GM23338 (cell line): ENCODE results near the gene ULK3. TPM values are rescaled to one million over a fixed set of nuclear protein-coding genes. Genes with fewer than 3 reads are reported as not detected.

Experiments used
- ATAC-seq: fragments of 200-7000 bp; cut with Tn5 transposase; 3 replicates; pipeline ENCODE4 v1.9.1; 2020
- DNase-seq: peaks from one replicate; pipeline ENCODE4 v3.0.0-alpha.2; 2015; ENCODE audit warnings: low spot score
- H2AFZ ChIP-seq: fragments of 200-600 bp; sonication (generic); 2 replicates; pipeline ENCODE4 v1.8.0; 2016; ENCODE audit warnings: antibody characterized with exemption, mild to moderate bottlenecking, moderate library complexity
- H3F3A ChIP-seq: fragments of 200-600 bp; sonication (generic); replicated peaks from 2 replicates; pipeline ENCODE4 v1.8.0; 2017; ENCODE audit warnings: antibody characterized with exemption, mixed run types, low read depth
- H3K27ac ChIP-seq: fragments of 200-600 bp; sonication (generic); 2 replicates; pipeline ENCODE4 v1.6.1; 2016; ENCODE audit warnings: low read depth
- H3K27me3 ChIP-seq: fragments of 200-600 bp; sonication (generic); 2 replicates; pipeline ENCODE4 v1.8.0; 2016; ENCODE audit warnings: mild to moderate bottlenecking, mixed run types, moderate library complexity; ENCODE audit not compliant: insufficient read depth
- H3K36me3 ChIP-seq: fragments of 200-600 bp; sonication (generic); 2 replicates; pipeline ENCODE4 v1.8.0; 2016; ENCODE audit warnings: mild to moderate bottlenecking; ENCODE audit not compliant: insufficient read depth
- H3K4me1 ChIP-seq: fragments of 200-600 bp; sonication (generic); 2 replicates; pipeline ENCODE4 v1.8.0; 2016; ENCODE audit warnings: mild to moderate bottlenecking, moderate library complexity; ENCODE audit not compliant: insufficient read depth
- H3K4me2 ChIP-seq: fragments of 200-600 bp; sonication (generic); 2 replicates; pipeline ENCODE4 v1.7.1; 2017; ENCODE audit warnings: mixed run types
- H3K4me3 ChIP-seq: fragments of 200-600 bp; sonication (generic); 2 replicates; pipeline ENCODE4 v1.6.1; 2016; ENCODE audit warnings: mixed run types
- H3K79me2 ChIP-seq: fragments of 200-600 bp; sonication (generic); replicated peaks from 2 replicates; pipeline ENCODE4 v1.8.0; 2017; ENCODE audit warnings: mild to moderate bottlenecking; ENCODE audit not compliant: insufficient read depth
- H3K9me2 ChIP-seq: fragments of 200-600 bp; sonication (generic); 2 replicates; pipeline ENCODE4 v1.8.0; 2017; ENCODE audit not compliant: insufficient read depth
- H4K20me1 ChIP-seq: fragments of 200-600 bp; sonication (generic); replicated peaks from 2 replicates; pipeline ENCODE4 v1.8.0; 2017; ENCODE audit warnings: mild to moderate bottlenecking; ENCODE audit not compliant: insufficient read depth
- H3K27ac Mint-ChIP-seq: 2 replicates; pipeline ENCODE4 v1.8.0; 2020; ENCODE audit warnings: inconsistent platforms, mild to moderate bottlenecking, moderate library complexity, mixed read lengths
- H3K27me3 Mint-ChIP-seq: 3 replicates; pipeline ENCODE4 v1.8.0; 2022; ENCODE audit warnings: low read depth, mild to moderate bottlenecking, moderate library complexity, mixed read lengths, inconsistent platforms; ENCODE audit not compliant: insufficient read depth, poor library complexity
- H3K36me3 Mint-ChIP-seq: 3 replicates; pipeline ENCODE4 v1.8.0; 2021; ENCODE audit warnings: low read depth, mild to moderate bottlenecking, inconsistent platforms, moderate library complexity, mixed read lengths
- H3K4me1 Mint-ChIP-seq: 3 replicates; pipeline ENCODE4 v1.8.0; 2020; ENCODE audit warnings: mild to moderate bottlenecking, inconsistent platforms, mixed read lengths
- H3K4me3 Mint-ChIP-seq: 3 replicates; pipeline ENCODE4 v1.8.0; 2021; ENCODE audit warnings: moderate library complexity, mild to moderate bottlenecking, inconsistent platforms, mixed read lengths
- H3K9me3 Mint-ChIP-seq: 3 replicates; pipeline ENCODE4 v1.8.0; 2020; ENCODE audit warnings: moderate library complexity, mild to moderate bottlenecking, inconsistent platforms, mixed read lengths
- CTCF ChIP-seq, 2 experiments: fragments of 200-600 bp in 1 of 2; sonication (generic) in 1 of 2; conservative IDR thresholded peaks; 2 replicates each; pipeline versions ENCODE4 v1.5.1 to v1.6.1; 2016 to 2017; ENCODE audit warnings: antibody characterized with exemption in 2 of 2, low read depth in 2 of 2, mild to moderate bottlenecking in 2 of 2, moderate library complexity in 1 of 2
- EZH2 ChIP-seq: fragments of 200-600 bp; sonication (generic); IDR thresholded peaks from one replicate; pipeline ENCODE4 v1.8.0; 2017; ENCODE audit warnings: antibody characterized with exemption, mild to moderate bottlenecking, low read depth; ENCODE audit not compliant: unreplicated experiment
- EZH2phosphoT487 ChIP-seq: fragments of 200-600 bp; sonication (generic); IDR thresholded peaks from one replicate; pipeline ENCODE4 v1.8.1; 2018; ENCODE audit warnings: antibody characterized with exemption; ENCODE audit not compliant: unreplicated experiment
- JUNB ChIP-seq: IDR thresholded peaks from one replicate; pipeline ENCODE4 v1.6.1; 2016; ENCODE audit warnings: antibody characterized with exemption; ENCODE audit not compliant: unreplicated experiment
- STAT1 ChIP-seq: IDR thresholded peaks from one replicate; pipeline ENCODE4 v1.6.1; 2016; ENCODE audit warnings: antibody characterized with exemption; ENCODE audit not compliant: unreplicated experiment
- ZNF331 ChIP-seq: fragments of 250-450 bp; sonication (Bioruptor Pico); IDR thresholded peaks from 2 replicates; pipeline ENCODE4 v1.5.0; 2020; ENCODE audit warnings: low read depth, mild to moderate bottlenecking, moderate library complexity
- polyA plus RNA-seq: library from polyadenylated mRNA; unstranded; fragments of >200 nt; fragmentation: Nextera tagmentation; extraction: Ambion mirVana; gene quantifications from 2 replicates; pipeline ENCODE4 v1.2.1, GENCODE V29; 2016
- total RNA-seq: library from RNA; depleted of rRNA; stranded (reverse); fragments of >200 nt; shearing (Covaris generic); gene quantifications from 2 replicates; pipeline ENCODE4 v1.2.3, GENCODE V29; 2014
- TF ChIP-seq, protein P1 (sequence below): IDR thresholded peaks from one replicate; pipeline ENCODE4 v1.6.1; 2018; ENCODE audit warnings: antibody characterized with exemption; ENCODE audit not compliant: unreplicated experiment
- TF ChIP-seq, protein P2 (sequence below): IDR thresholded peaks from 2 replicates; pipeline ENCODE4 v1.6.1; 2016; ENCODE audit warnings: antibody characterized with exemption

The ULK3 gene
- total and polyA plus RNA-seq, 2 experiments from 2014 or later, result 20.3 to 35.4 TPM

DNA sequence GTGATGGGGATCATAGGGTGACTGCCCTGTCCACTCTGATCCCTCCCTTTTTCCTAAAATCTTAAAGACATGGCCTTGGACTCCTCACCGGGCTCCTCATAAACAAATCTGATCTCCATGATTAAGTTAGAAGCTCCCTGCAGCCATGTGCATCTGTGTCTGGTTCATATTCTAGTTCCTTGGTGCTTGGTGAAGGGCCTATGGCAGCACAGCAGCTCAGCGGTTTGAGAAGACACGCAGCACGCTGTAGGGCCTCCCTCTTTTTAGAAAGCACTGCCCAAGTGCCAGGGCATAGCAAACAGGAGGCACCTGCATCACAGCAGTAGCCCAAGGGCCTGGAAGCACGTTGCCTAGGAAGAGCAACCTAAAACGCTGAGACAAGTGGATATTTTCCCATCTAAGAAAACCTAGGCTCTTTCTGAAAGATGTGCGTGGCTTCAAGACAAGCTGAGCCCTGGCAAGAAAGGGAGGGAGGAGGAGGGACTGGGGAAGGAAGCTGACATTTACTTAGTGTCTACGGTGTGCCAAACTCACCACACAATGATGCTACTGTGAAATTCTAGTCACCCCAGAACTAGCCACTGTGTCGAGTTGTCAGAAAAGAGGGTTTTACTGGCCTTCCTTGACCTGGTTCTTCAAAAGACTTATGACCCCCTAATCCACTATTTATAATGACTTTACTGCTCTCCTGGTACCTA, 14.9 kb upstream of the ULK3 start (continued):
- no peak for TF ChIP-seq EZH2
- no peak for TF ChIP-seq CTCF (conservative IDR thresholded peaks at IDR 0.05; ENCODE audit: low read depth in 2 of 2)
- TF ChIP-seq JUNB, result no peak

DNA sequence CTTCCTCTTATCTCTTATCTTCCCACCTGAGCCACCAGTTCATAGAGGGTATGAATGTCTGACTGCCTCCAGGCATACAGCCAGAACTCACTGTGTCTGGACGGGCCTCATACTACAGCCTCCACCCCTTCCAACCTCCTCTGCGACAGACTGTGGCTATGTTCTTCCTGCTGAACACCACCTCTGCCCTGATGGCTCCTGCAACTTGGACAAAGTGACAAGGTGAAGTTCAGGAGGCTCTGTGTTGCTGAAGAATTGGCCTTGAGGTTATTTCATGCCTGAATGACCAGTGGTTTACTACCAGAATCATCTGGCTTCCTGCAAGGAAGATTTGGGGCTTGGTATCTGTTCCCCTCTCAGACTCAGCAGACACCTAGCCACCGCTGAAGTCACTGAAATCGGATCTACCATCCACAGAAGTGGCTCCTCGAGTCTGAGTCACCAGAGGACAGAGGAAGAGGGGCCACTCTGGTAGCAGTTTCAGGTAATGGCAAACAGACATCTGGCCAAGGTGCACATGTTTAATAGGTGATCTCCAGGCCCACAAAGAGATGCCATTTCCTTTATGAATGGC, 14.2 kb upstream of the ULK3 start:
- Mint-ChIP-seq H3K4me3 (no peak overlapping the region), H3K27ac (no peak overlapping the region), H3K27me3 (peaks cover 2% of the 10 kb centered on the region), H3K9me3 (no peaks in the 10 kb centered on the region), H3K36me3 (peaks cover 7% of the 10 kb centered on the region; the same call in 2 of the 3 replicates), H3K4me1 (no peaks in the 10 kb centered on the region; the same call in 2 of the 3 replicates)
- Histone ChIP-seq H3K9me2 (no peaks in the 10 kb centered on the region), H3K4me3 (no peak overlapping the region), H3K79me2 (peaks cover 18% of the 10 kb centered on the region; the same call in 1 of the 2 replicates), H3K4me1 (no peaks in the 10 kb centered on the region), H4K20me1 (peaks cover 4% of the 10 kb centered on the region; the same call in 1 of the 2 replicates), H3F3A (no peaks in the 10 kb centered on the region), H3K36me3 (no peaks in the 10 kb centered on the region), H3K27me3 (no peaks in the 10 kb centered on the region), H2AFZ (no peak overlapping the region), H3K27ac (no peak overlapping the region), H3K4me2 (no peak overlapping the region)
- ATAC-seq (no peak), DNase-seq (no peak)
- TF ChIP-seq EZH2 (no peak), CTCF (conservative IDR thresholded peaks at IDR 0.05; ENCODE audit: low read depth in 2 of 2) (no peak), EZH2phosphoT487 (no peak), STAT1 (no peak), ZNF331 (no peak), JUNB (no peak)
- TF ChIP-seq, protein P1, sequence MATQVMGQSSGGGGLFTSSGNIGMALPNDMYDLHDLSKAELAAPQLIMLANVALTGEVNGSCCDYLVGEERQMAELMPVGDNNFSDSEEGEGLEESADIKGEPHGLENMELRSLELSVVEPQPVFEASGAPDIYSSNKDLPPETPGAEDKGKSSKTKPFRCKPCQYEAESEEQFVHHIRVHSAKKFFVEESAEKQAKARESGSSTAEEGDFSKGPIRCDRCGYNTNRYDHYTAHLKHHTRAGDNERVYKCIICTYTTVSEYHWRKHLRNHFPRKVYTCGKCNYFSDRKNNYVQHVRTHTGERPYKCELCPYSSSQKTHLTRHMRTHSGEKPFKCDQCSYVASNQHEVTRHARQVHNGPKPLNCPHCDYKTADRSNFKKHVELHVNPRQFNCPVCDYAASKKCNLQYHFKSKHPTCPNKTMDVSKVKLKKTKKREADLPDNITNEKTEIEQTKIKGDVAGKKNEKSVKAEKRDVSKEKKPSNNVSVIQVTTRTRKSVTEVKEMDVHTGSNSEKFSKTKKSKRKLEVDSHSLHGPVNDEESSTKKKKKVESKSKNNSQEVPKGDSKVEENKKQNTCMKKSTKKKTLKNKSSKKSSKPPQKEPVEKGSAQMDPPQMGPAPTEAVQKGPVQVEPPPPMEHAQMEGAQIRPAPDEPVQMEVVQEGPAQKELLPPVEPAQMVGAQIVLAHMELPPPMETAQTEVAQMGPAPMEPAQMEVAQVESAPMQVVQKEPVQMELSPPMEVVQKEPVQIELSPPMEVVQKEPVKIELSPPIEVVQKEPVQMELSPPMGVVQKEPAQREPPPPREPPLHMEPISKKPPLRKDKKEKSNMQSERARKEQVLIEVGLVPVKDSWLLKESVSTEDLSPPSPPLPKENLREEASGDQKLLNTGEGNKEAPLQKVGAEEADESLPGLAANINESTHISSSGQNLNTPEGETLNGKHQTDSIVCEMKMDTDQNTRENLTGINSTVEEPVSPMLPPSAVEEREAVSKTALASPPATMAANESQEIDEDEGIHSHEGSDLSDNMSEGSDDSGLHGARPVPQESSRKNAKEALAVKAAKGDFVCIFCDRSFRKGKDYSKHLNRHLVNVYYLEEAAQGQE, result no peak
- TF ChIP-seq, protein P2, sequence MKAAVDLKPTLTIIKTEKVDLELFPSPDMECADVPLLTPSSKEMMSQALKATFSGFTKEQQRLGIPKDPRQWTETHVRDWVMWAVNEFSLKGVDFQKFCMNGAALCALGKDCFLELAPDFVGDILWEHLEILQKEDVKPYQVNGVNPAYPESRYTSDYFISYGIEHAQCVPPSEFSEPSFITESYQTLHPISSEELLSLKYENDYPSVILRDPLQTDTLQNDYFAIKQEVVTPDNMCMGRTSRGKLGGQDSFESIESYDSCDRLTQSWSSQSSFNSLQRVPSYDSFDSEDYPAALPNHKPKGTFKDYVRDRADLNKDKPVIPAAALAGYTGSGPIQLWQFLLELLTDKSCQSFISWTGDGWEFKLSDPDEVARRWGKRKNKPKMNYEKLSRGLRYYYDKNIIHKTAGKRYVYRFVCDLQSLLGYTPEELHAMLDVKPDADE, result no peak
